HG03575 (cell line): ENCODE results near the gene CCDC33.

Experiments
- ATAC-seq: cut with Tn5 transposase; IDR thresholded peaks from one replicate; pipeline ENCODE4 v1.9.1; 2021; ENCODE audit not compliant: unreplicated experiment, insufficient number of reproducible peaks, low FRiP score; ENCODE audit errors: extremely low read depth

The CCDC33 gene

GRCh38 chr15:74319596-74320351 is 83.6 kb downstream of the CCDC33 start:
- no peak for ATAC-seq

- no peak for ATAC-seq
Measured at GRCh38 chr15:74320352-74321247, 84.5 kb downstream of the CCDC33 start.

- ATAC-seq = no peak
Measured at GRCh38 chr15:74322558-74323180, 86.5 kb downstream of the CCDC33 start.

GRCh38 chr15:74324714-74325113 is 88.6 kb downstream of the CCDC33 start:
- ATAC-seq = no peak

GRCh38 chr15:74326746-74327145 is 90.6 kb downstream of the CCDC33 start:
- no peak for ATAC-seq

GRCh38 chr15:74327756-74328155 is 91.6 kb downstream of the CCDC33 start:
- ATAC-seq = no peak

- ATAC-seq = no peak
Measured at GRCh38 chr15:74328331-74329056, 92.4 kb downstream of the CCDC33 start.

- ATAC-seq = no peak
Measured at GRCh38 chr15:74330861-74331408, 94.8 kb downstream of the CCDC33 start.

- no peak for ATAC-seq
Measured at GRCh38 chr15:74332011-74332410, 95.9 kb downstream of the CCDC33 start.

- ATAC-seq = no peak
Measured at GRCh38 chr15:74332611-74333010, 96.5 kb downstream of the CCDC33 start.

GRCh38 chr15:74333093-74333492 is 97.0 kb downstream of the CCDC33 start:
- no peak for ATAC-seq

- no peak for ATAC-seq
Measured at GRCh38 chr15:74333662-74334061, 97.5 kb downstream of the CCDC33 start.

- no peak for ATAC-seq
Measured at GRCh38 chr15:74334127-74334526, 98.0 kb downstream of the CCDC33 start.

- no peak for ATAC-seq
Measured at GRCh38 chr15:74335396-74335795, 99.3 kb downstream of the CCDC33 start.

- ATAC-seq = no peak
Measured at GRCh38 chr15:74336061-74337005, 100.2 kb downstream of the CCDC33 start.

GRCh38 chr15:74337146-74337545 is 101.0 kb downstream of the CCDC33 start:
- ATAC-seq = no peak

GRCh38 chr15:74337607-74338211 is 101.6 kb downstream of the CCDC33 start:
- no peak for ATAC-seq
